Hematopoietic multipotent progenitor cell treated with erythropoietin and hydrocortisone succinate and interleukin-3 and kit ligand, for 17 days (in vitro differentiated cells): Measurements from ENCODE around the gene GC.
"Not testable (repeated sequence)": the region's sequence is repeated elsewhere in the genome, so short reads cannot be mapped to it uniquely, and the experiment has no call there.

Source experiments
- DNase-seq: peaks from one replicate; pipeline ENCODE4 v3.0.0-alpha.2; 2015; ENCODE audit warnings: low spot score

GC gene

GRCh38 chr4:71783972-71784371 is at the start of gene GC:
TSS of gene GC (minus strand) at chr4:71784079. CDS start at chr4:71784018, 61 bp downstream.
- DNase-seq: no peak

- no peak for DNase-seq
These were observed 49.5 kb upstream of the GC start for GRCh38 chr4:71833232-71833900.

- DNase-seq: no peak
These were observed 48.2 kb upstream of the GC start for GRCh38 chr4:71832049-71832448.

- DNase-seq: no peak
These were observed 46.8 kb upstream of the GC start for GRCh38 chr4:71830497-71831190.

GRCh38 chr4:71828470-71828869 is 44.6 kb upstream of the GC start:
- no peak for DNase-seq

- no peak for DNase-seq
These were observed 43.9 kb upstream of the GC start for GRCh38 chr4:71827826-71828225.

GRCh38 chr4:71816676-71817303 is 32.9 kb upstream of the GC start:
- no peak for DNase-seq

- DNase-seq: no peak
These were observed 30.6 kb upstream of the GC start for GRCh38 chr4:71814433-71814832.

GRCh38 chr4:71809805-71810204 is 25.9 kb upstream of the GC start:
- not testable (repeated sequence) for DNase-seq

GRCh38 chr4:71807469-71807868 is 23.6 kb upstream of the GC start:
- no peak for DNase-seq

- not testable (repeated sequence) for DNase-seq
These were observed 21.4 kb upstream of the GC start for GRCh38 chr4:71805230-71805629.

- not testable (repeated sequence) for DNase-seq
These were observed 20.3 kb upstream of the GC start for GRCh38 chr4:71804017-71804697.

- no peak for DNase-seq
These were observed 2.1 kb upstream of the GC start for GRCh38 chr4:71785959-71786358.

GRCh38 chr4:71784569-71785197 is 804 bp upstream of the GC start:
- DNase-seq: no peak

GRCh38 chr4:71777891-71778290 is 6.0 kb downstream of the GC start:
- no peak for DNase-seq

GRCh38 chr4:71775449-71775848 is 8.4 kb downstream of the GC start:
- no peak for DNase-seq

- no peak for DNase-seq
These were observed 9.7 kb downstream of the GC start for GRCh38 chr4:71774136-71774535.

GRCh38 chr4:71773004-71773403 is 10.9 kb downstream of the GC start:
- DNase-seq: no peak

- no peak for DNase-seq
These were observed 11.3 kb downstream of the GC start for GRCh38 chr4:71772592-71772991.

GRCh38 chr4:71771613-71772012 is 12.3 kb downstream of the GC start:
- no peak for DNase-seq

GRCh38 chr4:71769434-71769833 is 14.4 kb downstream of the GC start:
- no peak for DNase-seq

- no peak for DNase-seq
These were observed 15.8 kb downstream of the GC start for GRCh38 chr4:71768123-71768522.
